T-helper 1 cell treated with Interleukin-12 subunit alpha and Interleukin-12 subunit beta and Interleukin-4 antibody, amounts not matched to agents 30 ng/mL and 1 ng/mL, for 36 hours (primary cell): ENCODE data around the gene POMGNT1. TPM values are rescaled to one million over a fixed set of nuclear protein-coding genes. Genes with fewer than 3 reads are reported as not detected.

ENCODE experiments used
- intact Hi-C: fragments of 100-400 bp; cut with micrococcal nuclease; formaldehyde crosslinking; loops from one replicate; pipeline ENCODE4 v1.15.1; 2024
- total RNA-seq: library from RNA; stranded (reverse); gene quantifications from 2 replicates; pipeline ENCODE4 v1.2.3, GENCODE V29; 2022

The POMGNT1 gene
- total RNA-seq, 1 donor from 2014 or later = 51.2 TPM

GRCh38 chr1:46184920-46185658 is 13.1 kb downstream of the POMGNT1 start:
- intact Hi-C loops = no loop called here

DNA sequence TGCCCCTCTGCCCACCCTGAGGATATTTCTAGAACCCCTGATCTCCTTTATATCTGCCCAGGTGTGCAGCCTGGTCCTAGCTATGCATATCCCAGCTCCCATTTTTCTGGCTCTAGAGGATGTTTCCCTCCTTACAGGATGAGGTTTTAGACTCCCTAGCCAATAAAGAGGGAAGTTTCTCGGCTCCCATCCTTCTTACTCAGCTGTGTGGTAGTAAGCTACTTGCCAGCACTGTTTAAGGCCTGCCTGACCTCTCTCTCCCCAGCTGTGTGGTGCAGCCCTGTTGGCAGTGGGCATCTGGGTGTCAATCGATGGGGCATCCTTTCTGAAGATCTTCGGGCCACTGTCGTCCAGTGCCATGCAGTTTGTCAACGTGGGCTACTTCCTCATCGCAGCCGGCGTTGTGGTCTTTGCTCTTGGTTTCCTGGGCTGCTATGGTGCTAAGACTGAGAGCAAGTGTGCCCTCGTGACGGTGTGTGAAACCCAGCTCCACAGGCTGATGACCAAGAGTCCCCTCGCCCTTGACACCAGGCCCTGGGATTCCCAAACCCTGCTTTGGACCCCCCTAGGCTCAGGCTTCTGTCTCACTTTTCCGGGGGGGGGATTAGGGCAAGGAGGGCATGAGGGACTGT is 14.2 kb downstream of the POMGNT1 start:
- intact Hi-C loops = no loop called here

DNA sequence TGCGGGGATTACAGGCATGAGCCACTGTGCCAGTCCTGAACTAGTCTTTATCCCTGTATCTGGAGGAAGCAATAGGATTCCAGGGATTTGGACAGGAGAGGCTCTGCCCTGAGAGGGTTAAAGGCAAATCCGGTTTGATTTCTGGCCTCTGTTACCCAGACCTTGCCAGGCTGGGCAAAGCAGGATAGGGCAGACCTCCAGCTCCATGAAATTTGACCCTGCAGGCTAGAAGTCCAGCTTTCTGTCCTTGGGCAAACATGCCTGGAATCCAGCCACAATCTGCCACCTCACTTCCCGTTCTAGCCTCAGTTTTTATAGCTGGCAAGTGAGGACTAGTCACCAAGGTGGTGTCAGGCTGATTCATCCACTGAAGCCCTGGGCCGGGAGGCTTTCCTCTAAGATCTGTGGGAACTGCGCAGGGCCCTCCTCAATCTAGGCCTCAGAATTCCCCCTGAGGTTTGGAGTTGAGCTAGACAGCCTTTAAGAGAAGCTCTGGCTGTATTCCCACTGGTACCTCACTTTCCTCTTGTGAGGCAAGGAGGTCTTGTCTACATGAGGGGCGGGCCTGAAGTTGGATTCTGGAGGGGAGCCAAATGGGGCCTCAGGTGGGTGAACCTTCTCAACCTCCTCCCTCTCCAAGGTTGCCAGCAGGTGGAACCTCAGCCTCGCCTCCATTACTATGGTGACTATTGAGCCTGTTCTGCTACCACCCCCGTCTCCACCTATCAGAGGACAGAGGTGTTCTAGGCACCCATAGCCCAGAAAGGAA is 15.0 kb downstream of the POMGNT1 start:
- intact Hi-C loops = no loop called here

GRCh38 chr1:46181343-46182260 is 16.6 kb downstream of the POMGNT1 start:
- intact Hi-C loops = no loop called here

DNA sequence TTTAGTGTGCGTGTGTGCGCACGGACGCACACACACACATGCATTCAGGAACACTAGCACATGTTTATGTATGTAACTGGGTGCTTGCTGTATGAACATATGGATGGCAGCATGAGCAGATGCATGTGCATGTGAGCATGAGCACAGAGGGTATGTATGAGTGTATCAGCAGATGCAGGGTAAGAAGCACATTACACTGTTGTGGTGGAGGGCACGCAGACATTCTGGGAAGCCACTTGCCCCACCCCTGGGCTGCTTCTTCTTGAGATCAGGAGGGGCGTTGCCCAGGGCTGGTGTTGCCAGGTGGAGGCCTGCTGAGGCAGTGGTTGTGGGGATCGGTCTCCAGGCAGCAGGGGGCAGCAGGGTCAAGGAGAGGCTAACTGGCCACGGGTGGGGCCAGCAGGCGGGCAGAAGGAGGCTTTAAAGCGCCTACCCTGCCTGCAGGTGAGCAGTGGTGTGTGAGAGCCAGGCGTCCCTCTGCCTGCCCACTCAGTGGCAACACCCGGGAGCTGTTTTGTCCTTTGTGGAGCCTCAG is 18.1 kb downstream of the POMGNT1 start:
- intact Hi-C loops = no loop called here

GRCh38 chr1:46179138-46180081 is 18.8 kb downstream of the POMGNT1 start:
- intact Hi-C loops = loop anchor here (1.0 to 5.0 kb wide), 3 partner anchors 44 to 492 kb away; partner anchors contain the start of genes GPBP1L1 and TMEM69

GRCh38 chr1:46176211-46176865 is 21.9 kb downstream of the POMGNT1 start, which contains the start of gene P3R3URF:
Gene P3R3URF, minus strand, starts transcription at chr1:46176488. Its CDS starts 17 bp downstream, at chr1:46176471.
- intact Hi-C loops = loop anchor here (5.0 kb wide), 1 partner anchor 489 kb away; the partner anchor contains the start of genes GPBP1L1 and TMEM69

GRCh38 chr1:46175243-46175642 is 23.0 kb downstream of the POMGNT1 start:
- intact Hi-C loops = loop anchor here (5.0 kb wide), 1 partner anchor 488 kb away; the partner anchor contains the start of genes GPBP1L1 and TMEM69

GRCh38 chr1:46174448-46175231 is 23.6 kb downstream of the POMGNT1 start, which contains the start of gene TSPAN1:
Gene TSPAN1, plus strand, starts transcription at chr1:46175087. Its CDS starts 6,021 bp downstream, at chr1:46181108.
- intact Hi-C loops = loop anchor here (5.0 kb wide), 1 partner anchor 487 kb away; the partner anchor contains the start of genes GPBP1L1 and TMEM69

- intact Hi-C loops = no loop called here
These were observed 24.8 kb downstream of the POMGNT1 start for GRCh38 chr1:46173361-46173856.

GRCh38 chr1:46172321-46172720 is 25.9 kb downstream of the POMGNT1 start:
- intact Hi-C loops = no loop called here

DNA sequence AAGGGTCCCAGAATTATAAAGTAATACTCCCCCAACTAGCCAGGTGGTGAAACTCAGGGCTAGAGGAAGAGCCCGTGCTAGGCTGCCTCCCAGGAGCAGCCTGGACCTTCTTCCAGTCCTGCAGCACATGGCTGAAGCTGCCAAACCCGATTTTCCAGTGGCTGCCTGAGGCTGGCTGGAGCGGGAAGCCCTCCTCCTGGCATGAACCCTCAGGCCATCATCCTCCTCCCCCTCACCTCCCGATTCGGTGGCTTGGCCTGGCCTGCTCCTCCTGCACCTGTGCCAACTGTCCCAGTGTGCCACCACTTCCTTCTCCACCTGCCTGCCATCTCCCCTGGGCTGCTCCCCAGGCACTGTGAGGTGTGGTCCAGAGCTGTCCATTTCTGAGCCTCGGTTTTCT is 26.4 kb downstream of the POMGNT1 start:
- intact Hi-C loops = no loop called here

DNA sequence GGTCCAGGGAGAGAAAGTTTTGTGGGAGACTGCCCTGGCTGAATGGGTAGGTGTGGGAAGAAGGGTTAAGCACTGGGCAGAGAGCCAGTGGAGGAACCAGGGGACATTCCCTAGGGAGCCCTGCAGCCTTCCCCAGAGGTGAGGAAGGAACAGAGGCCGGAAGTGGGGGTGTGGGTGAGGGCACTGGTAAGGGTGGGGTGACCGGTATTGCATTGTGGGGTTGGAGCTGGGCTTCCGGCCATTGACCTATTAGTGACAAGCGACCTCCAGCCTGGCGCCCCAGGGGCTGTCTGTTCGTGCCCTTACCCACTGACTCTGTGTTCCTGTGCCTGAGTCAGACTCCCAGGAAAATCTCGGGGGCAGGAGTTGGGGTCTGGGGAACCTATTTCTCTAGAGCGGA is 26.9 kb downstream of the POMGNT1 start:
- intact Hi-C loops = no loop called here

- intact Hi-C loops = no loop called here
These were observed 28.3 kb downstream of the POMGNT1 start for GRCh38 chr1:46169811-46170454.

GRCh38 chr1:46168477-46168876 is 29.8 kb downstream of the POMGNT1 start:
- intact Hi-C loops = no loop called here

- intact Hi-C loops = loop anchor here (2.0 kb wide), 1 partner anchor 34 kb away; the partner anchor contains the start of gene PIK3R3
These were observed 31.4 kb downstream of the POMGNT1 start for GRCh38 chr1:46166521-46167462.
